Gastrocnemius medialis (tissue), 4 donors: ENCODE results near the gene DYNC2I2.

ENCODE experiments used
- POLR2A ChIP-seq, 2 donors: fragments of 450-650 bp; IDR thresholded peaks; one replicate each; pipeline ENCODE4 v1.6.1; 2017; ENCODE audit warnings: antibody characterized with exemption in 2 of 2, mild to moderate bottlenecking in 2 of 2, moderate library complexity in 2 of 2
- TF ChIP-seq, protein P1 (sequence below), 5 experiments: fragments of 450-650 bp in 3 of 5; fragments of 200-600 bp in 2 of 5; sonication (generic) in 2 of 5; IDR thresholded peaks in 4 of 5; conservative IDR thresholded peaks in 1 of 5; 1 replicate in 4 of 5; 2 replicates in 1 of 5; pipeline ENCODE4 v1.5.1; 2016 to 2019; ENCODE audit warnings: antibody characterized with exemption in 5 of 5, mild to moderate bottlenecking in 3 of 5, moderate library complexity in 3 of 5

DNA sequence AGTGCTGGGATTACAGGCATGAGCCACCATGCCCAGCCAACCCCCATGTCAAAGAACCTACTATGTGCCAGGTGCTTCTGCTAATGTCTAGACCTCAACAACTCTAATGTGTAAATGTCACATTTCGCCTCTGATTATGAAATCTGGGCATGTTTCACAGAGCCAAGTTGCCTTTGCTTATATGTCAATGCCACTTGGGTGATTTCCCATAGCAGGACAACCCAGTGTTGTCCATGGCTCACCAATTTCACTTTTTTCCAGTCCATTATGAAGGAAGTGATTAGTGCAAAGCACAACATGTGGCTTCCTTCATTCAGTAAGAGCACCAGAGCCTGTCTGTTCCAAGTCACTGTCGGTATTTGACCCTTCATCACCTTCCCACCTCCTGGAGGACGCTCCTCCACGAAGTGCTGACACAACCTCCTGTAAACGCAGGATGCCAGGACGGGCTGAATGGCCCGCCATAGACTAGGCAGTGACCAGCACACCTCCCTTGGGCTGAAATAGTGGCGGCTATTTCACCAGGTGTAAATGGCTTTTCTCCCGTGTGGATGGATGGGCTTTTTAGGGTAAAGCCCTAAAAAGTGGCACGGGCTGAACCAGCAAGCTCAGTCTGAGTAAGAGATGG, 44.7 kb upstream of the DYNC2I2 start:
- TF ChIP-seq POLR2A (IDR thresholded peaks at IDR 0.05) = no peak
- TF ChIP-seq, protein P1, sequence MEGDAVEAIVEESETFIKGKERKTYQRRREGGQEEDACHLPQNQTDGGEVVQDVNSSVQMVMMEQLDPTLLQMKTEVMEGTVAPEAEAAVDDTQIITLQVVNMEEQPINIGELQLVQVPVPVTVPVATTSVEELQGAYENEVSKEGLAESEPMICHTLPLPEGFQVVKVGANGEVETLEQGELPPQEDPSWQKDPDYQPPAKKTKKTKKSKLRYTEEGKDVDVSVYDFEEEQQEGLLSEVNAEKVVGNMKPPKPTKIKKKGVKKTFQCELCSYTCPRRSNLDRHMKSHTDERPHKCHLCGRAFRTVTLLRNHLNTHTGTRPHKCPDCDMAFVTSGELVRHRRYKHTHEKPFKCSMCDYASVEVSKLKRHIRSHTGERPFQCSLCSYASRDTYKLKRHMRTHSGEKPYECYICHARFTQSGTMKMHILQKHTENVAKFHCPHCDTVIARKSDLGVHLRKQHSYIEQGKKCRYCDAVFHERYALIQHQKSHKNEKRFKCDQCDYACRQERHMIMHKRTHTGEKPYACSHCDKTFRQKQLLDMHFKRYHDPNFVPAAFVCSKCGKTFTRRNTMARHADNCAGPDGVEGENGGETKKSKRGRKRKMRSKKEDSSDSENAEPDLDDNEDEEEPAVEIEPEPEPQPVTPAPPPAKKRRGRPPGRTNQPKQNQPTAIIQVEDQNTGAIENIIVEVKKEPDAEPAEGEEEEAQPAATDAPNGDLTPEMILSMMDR (IDR thresholded peaks at IDR 0.05 in 4 of 5, conservative IDR thresholded peaks at IDR 0.05 in 1 of 5) = no peak
